Measurements from ENCODE around the gene ITGBL1. TPM values are rescaled to one million over a fixed set of nuclear protein-coding genes. Genes with fewer than 3 reads are reported as not detected.

The ITGBL1 gene
- total RNA-seq, 2 experiments from 2014 or later: not detected

DNA sequence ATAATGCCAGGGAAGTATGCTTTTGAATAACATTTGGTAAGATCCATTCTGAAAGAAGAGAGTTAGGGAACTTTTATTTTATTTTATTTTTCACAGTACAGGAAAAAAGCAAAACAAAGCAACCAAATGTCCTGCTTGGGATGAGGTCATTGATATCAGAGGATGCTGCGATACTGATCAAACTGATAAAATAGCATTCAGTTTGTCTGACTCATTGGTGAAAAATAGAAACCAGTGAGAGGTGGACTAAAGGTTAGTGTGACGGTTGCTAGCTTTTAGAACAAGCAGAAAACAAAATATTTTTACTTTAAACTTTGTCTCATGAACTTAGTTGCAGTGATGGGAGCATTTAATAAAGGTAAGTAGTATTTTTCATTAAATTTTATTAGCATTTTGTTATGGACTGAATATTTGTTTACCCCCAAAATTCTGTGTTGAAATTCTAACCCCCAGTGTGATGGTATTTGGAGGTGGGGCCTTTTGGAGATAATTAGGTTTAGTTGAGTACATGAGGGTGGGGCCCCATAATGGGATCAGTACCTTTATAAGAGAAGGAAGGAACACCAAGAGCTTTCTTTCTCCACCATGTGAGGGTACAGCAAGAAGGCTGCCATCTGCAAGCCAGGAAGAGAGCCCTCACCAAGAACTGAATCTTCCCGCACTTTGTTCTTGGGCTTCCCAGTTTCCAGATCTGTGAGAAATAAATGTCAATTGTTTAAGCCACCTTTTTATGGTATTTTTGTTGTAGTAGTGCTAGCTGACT is 37.3 kb downstream of the ITGBL1 start:
- H3K9me3 ChIP-seq (ENCODE audit: low read length): no peaks in the 10 kb centered on the region
- POLR2A ChIA-PET: no interaction called here
- no peak overlapping the region for H3K4me2 ChIP-seq (ENCODE audit: low read length)
- TF ChIP-seq, protein P1, sequence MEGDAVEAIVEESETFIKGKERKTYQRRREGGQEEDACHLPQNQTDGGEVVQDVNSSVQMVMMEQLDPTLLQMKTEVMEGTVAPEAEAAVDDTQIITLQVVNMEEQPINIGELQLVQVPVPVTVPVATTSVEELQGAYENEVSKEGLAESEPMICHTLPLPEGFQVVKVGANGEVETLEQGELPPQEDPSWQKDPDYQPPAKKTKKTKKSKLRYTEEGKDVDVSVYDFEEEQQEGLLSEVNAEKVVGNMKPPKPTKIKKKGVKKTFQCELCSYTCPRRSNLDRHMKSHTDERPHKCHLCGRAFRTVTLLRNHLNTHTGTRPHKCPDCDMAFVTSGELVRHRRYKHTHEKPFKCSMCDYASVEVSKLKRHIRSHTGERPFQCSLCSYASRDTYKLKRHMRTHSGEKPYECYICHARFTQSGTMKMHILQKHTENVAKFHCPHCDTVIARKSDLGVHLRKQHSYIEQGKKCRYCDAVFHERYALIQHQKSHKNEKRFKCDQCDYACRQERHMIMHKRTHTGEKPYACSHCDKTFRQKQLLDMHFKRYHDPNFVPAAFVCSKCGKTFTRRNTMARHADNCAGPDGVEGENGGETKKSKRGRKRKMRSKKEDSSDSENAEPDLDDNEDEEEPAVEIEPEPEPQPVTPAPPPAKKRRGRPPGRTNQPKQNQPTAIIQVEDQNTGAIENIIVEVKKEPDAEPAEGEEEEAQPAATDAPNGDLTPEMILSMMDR (conservative IDR thresholded peaks at IDR 0.05; ENCODE audit: low read length): no peak
- TF ChIP-seq EZH2phosphoT487 (IDR thresholded peaks at IDR 0.05; ENCODE audit: borderline replicate concordance, low read depth, low read length): no peak
- H4K20me1 ChIP-seq (ENCODE audit: insufficient read depth, low read length): no peaks in the 10 kb centered on the region
- DNase-seq (ENCODE audit: low spot score): no peak
- intact Hi-C loops (cut with micrococcal nuclease; ENCODE audit: unreplicated experiment): no loop called here
- H3K27ac ChIP-seq (ENCODE audit: low read depth, low read length, poor library complexity, severe bottlenecking): no peak overlapping the region
- BruUV-seq (replicated peaks): no TSS peak
- CTCF ChIA-PET (ENCODE audit: unreplicated experiment): no interaction called here
- H3K4me3 ChIP-seq (ENCODE audit: low read depth, low read length, poor library complexity, severe bottlenecking): no peak overlapping the region
- no peaks in the 10 kb centered on the region for H3K9me2 ChIP-seq (ENCODE audit: insufficient read depth, low read length)
- H2AFZ ChIP-seq (ENCODE audit: low read length): no peak overlapping the region
- H3K36me3 ChIP-seq (ENCODE audit: insufficient read depth, low read length): no peaks in the 10 kb centered on the region
- no peaks in the 10 kb centered on the region for H3K4me1 ChIP-seq (ENCODE audit: insufficient read depth, low read length, poor library complexity, severe bottlenecking)
- no peaks in the 10 kb centered on the region for H3K79me2 ChIP-seq (ENCODE audit: insufficient read depth, low read depth, low read length)

DNA sequence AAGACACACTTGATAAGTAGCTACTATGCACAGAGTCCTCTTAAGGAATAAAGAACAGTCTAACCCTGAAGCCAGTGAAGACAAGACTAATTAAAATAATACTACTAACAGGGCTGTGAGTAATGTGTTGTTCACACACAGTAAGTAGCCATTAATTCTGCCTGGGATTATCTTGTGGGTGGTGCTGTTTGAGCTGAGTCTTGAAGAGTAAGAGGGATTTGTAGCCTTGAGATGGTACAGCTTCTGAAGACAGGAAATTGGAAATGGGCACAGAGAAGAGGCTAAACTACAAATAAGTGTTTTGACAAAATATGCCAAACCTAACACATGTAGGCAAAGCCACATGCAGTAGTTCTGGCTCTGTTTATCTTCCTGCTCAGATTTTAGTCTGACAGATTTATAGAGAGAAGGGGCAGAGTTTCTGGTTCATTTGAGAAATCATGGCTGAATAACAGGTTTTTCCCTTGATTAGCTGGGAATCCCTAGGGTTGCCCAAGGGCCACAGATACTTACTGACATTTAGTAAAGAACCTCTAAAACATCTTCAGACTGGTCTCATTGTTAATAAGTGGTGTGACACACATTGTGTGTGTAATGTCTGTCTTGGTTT is 38.0 kb downstream of the ITGBL1 start:
- H3K27ac ChIP-seq (ENCODE audit: low read depth, low read length, poor library complexity, severe bottlenecking): no peak overlapping the region
- no peaks in the 10 kb centered on the region for H3K9me3 ChIP-seq (ENCODE audit: low read length)
- H3K9me2 ChIP-seq (ENCODE audit: insufficient read depth, low read length): no peaks in the 10 kb centered on the region
- no peak overlapping the region for H3K4me3 ChIP-seq (ENCODE audit: low read depth, low read length, poor library complexity, severe bottlenecking)
- H3K4me1 ChIP-seq (ENCODE audit: insufficient read depth, low read length, poor library complexity, severe bottlenecking): no peaks in the 10 kb centered on the region
- H4K20me1 ChIP-seq (ENCODE audit: insufficient read depth, low read length): no peaks in the 10 kb centered on the region
- POLR2A ChIA-PET: no interaction called here
- no peak for DNase-seq (ENCODE audit: low spot score)
- no peak for TF ChIP-seq EZH2phosphoT487 (IDR thresholded peaks at IDR 0.05; ENCODE audit: borderline replicate concordance, low read depth, low read length)
- TF ChIP-seq, protein P1 (conservative IDR thresholded peaks at IDR 0.05; ENCODE audit: low read length): no peak
- no peaks in the 10 kb centered on the region for H3K36me3 ChIP-seq (ENCODE audit: insufficient read depth, low read length)
- no peaks in the 10 kb centered on the region for H3K79me2 ChIP-seq (ENCODE audit: insufficient read depth, low read depth, low read length)
- CTCF ChIA-PET (ENCODE audit: unreplicated experiment): no interaction called here
- intact Hi-C loops (cut with micrococcal nuclease; ENCODE audit: unreplicated experiment): no loop called here
- no TSS peak for BruUV-seq (replicated peaks)
- H3K4me2 ChIP-seq (ENCODE audit: low read length): no peak overlapping the region
- no peak overlapping the region for H2AFZ ChIP-seq (ENCODE audit: low read length)

DNA sequence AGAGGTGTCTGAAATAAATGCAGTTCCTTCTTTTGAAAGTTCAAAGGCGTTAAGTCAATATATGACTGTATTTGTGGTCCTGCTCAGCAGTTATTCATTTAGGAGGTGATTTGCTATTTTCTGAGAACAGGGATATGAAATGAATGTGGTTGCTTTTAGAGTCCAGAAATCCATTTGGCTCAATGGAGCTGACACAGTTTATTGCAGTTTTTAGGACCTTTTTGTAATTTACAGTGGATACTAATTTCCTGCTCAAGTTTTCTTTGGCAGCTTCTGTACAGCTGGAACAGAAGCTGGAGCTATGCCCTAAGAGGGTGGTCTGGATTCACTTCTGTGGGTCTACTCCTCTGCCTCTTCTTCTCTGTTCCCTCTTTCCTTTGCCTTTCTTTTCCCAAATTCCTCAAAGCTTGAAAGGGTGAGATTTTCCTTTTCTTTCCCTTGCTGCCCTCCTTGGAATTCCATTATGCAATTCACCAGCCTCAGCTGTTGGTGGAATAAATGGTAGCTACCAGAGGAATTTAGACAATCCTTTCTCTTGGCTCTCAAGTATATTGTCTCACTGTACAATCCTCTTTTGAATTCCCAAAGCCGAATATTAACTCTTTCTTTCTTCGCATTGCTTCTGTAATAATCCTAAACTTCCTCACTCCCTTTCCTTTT is 39.9 kb downstream of the ITGBL1 start:
- POLR2A ChIA-PET: no interaction called here
- DNase-seq (ENCODE audit: low spot score): no peak
- no TSS peak for BruUV-seq (replicated peaks)
- Histone ChIP-seq H2AFZ (ENCODE audit: low read length) (no peak overlapping the region), H3K9me3 (ENCODE audit: low read length) (no peaks in the 10 kb centered on the region), H3K9me2 (ENCODE audit: insufficient read depth, low read length) (no peaks in the 10 kb centered on the region), H3K4me3 (ENCODE audit: low read depth, low read length, poor library complexity, severe bottlenecking) (no peak overlapping the region), H3K4me2 (ENCODE audit: low read length) (no peak overlapping the region), H3K79me2 (ENCODE audit: insufficient read depth, low read depth, low read length) (no peaks in the 10 kb centered on the region), H3K27ac (ENCODE audit: low read depth, low read length, poor library complexity, severe bottlenecking) (no peak overlapping the region), H3K4me1 (ENCODE audit: insufficient read depth, low read length, poor library complexity, severe bottlenecking) (no peaks in the 10 kb centered on the region), H4K20me1 (ENCODE audit: insufficient read depth, low read length) (no peaks in the 10 kb centered on the region), H3K36me3 (ENCODE audit: insufficient read depth, low read length) (no peaks in the 10 kb centered on the region)
- intact Hi-C loops (cut with micrococcal nuclease; ENCODE audit: unreplicated experiment): no loop called here
- CTCF ChIA-PET (ENCODE audit: unreplicated experiment): no interaction called here
- TF ChIP-seq EZH2phosphoT487 (IDR thresholded peaks at IDR 0.05; ENCODE audit: borderline replicate concordance, low read depth, low read length): no peak
- TF ChIP-seq, protein P1 (conservative IDR thresholded peaks at IDR 0.05; ENCODE audit: low read length): no peak
